Hematopoietic multipotent progenitor cell treated with erythropoietin and hydrocortisone succinate and interleukin-3 and kit ligand, for 8 days (in vitro differentiated cells): ENCODE measurements around the gene OR13C5.
"Not testable (repeated sequence)": the region's sequence is repeated elsewhere in the genome, so short reads cannot be mapped to it uniquely, and the experiment has no call there.

Source experiments
- DNase-seq: peaks from one replicate; pipeline ENCODE4 v3.0.0-alpha.2; 2015

Gene OR13C5, protein sequence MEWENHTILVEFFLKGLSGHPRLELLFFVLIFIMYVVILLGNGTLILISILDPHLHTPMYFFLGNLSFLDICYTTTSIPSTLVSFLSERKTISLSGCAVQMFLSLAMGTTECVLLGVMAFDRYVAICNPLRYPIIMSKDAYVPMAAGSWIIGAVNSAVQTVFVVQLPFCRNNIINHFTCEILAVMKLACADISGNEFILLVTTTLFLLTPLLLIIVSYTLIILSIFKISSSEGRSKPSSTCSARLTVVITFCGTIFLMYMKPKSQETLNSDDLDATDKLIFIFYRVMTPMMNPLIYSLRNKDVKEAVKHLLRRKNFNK

DNA sequence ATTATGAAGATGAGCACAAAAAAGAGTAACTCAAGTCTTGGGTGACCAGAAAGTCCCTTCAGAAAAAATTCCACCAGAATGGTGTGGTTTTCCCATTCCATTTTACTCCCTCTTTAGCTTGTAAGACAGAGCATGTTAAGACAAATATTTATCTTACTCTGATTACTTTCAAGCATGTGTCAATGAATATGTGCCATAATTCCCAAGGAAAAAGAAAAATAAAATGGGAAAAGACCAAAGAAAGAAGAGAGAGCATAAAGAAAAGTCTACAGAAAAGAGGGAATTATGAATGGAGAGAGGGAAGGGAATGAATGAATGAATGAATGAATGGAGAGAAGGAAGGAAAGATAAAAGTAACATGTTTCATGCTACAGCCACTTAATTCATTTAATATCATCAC lies at the start of gene OR13C5:
TSS of gene OR13C5 (minus strand) at position 101 of the 400 bp plus-strand sequence. CDS start at position 101, 0 bp downstream.
- DNase-seq, result not testable (repeated sequence)

DNA sequence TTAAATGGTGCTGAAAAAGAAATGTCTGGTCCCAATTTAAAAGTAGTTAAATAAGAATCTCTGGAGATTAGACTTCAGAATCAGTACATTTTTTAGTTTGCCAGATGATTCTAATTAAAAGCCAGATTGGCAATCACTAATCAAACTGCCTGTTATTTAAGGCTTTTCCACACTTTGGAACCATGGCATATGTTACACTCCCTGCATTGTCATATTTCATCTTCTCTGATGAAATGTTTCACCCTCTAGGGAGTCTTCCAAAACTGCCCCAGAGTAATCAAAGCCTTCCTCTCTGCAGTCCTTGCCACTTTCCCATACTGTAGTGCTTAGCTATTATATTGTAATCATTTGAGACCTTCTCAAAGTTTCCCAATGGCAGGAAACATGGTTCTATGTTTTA lies 36.2 kb upstream of the OR13C5 start:
- no peak for DNase-seq

DNA sequence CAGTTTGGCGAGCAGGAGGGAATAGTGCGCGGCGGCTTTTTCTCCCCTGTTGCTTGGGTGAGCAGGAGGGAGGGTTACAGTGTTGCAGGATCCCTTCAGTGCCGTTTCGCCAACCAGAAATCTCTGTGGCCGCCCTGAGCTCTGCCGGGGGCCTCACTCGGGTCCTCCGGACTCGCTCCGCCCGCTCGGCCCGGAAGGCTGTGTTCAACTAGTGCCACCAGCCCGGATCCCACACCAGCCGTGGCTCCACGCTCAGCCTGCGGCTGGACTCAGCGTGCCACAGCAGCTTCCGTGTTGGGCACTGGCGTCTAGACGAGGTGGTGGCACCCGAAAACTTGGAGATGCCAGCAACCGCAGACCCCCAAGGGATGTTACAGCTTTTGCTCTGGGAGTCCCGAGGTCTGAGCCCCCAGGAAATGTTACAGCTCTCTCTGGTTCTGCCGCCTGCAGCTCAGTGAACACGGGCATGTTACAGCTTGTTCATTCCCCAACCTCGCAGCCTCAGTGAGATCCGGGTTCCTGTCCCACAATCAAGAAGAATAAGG lies 34.8 kb upstream of the OR13C5 start:
- DNase-seq, result no peak

DNA sequence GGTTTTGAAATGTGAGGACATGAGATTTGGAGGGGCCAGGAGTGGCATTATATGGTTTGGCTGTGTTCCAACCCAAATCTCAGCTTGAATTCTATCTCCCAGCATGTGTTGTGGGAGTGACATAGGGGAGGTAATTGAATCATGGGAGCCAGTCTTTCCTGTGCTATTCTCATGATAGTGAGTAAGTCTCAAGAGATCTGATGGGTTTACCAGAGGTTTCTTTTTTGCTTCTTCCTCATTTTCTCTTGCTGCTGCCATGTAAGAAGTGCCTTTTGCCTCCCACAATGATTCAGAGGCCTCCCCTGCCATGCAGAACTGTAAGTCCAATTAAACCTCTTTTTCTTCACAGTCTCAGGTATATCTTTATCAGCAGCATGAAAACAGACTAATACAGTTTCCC lies 26.8 kb upstream of the OR13C5 start:
- not testable (repeated sequence) for DNase-seq

DNA sequence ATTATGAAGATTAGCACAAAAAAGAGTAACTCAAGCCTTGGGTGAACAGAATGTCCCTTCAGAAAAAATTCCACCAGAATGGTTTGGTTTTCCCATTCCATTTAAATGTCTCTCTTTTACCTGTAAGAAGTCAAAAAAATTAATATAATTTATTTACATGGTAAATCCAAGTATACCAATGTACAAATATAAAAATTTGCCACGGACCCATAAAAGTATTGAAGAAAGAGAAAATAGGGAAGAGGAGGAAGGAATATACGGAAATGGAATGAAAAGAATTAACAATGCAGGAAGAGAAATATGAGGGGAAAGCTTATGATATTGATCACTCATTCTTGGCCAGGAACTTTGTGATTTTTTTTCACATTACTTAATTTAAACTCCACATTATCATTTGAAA lies 18.9 kb upstream of the OR13C5 start, which contains the start of gene OR13C9:
TSS of gene OR13C9 (minus strand) at position 101 of the 400 bp plus-strand sequence. CDS start at position 101, 0 bp downstream.
- no peak for DNase-seq

DNA sequence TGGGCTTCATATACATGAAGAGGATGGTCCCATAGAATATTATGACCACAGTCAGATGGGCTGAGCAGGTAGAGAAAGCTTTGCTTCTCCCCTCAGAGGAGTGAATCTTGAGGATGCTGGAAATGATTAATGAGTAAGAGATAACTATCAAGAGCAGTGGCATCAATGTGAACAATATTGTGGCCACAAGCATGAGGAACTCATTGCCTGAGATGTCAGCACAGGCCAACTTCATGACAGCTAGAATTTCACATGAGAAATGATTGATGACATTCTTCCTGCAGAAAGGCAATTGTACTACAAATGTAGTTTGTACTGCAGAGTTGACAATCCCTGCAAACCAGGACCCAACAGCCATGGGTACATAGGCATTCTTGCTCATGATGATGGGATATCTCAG lies 18.2 kb upstream of the OR13C5 start:
- no peak for DNase-seq

DNA sequence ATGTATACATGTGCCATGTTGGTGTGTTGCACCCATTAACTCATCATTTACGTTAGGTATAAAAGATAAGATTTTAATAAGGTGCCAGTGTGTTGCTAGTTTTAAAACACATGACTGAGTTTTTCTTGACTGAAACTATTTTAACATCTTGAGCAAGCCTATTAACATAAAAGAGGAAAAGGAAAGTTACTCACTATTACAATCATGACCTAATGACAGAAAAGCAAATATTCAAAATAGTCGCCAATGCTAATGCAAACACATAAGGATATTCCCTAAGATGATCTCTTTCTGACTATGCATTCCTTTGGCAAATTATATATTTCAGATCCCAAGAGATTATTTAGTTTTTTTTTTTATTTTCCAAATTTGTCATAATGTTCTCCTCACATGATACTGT lies 12.0 kb upstream of the OR13C5 start:
- no peak for DNase-seq

DNA sequence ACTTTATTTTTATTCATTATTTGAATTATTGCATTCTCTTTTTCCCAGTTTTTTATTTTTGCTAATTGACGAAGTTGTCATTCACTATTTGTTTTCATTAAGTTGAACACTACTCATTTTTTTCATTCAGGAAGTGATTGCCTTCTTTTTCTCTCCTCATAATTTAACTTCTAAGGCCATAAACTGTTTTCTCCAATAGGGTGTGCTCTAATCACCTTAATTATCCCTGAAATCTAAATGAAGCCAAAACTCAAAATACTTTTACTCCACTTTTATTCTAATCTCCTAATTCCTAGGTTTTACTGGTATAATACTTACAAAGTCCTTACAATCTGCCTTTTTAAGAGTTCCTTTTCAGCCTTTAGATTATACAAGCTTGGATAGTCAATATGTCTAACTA lies 9.1 kb upstream of the OR13C5 start:
- peak; percentile 7 for DNase-seq

DNA sequence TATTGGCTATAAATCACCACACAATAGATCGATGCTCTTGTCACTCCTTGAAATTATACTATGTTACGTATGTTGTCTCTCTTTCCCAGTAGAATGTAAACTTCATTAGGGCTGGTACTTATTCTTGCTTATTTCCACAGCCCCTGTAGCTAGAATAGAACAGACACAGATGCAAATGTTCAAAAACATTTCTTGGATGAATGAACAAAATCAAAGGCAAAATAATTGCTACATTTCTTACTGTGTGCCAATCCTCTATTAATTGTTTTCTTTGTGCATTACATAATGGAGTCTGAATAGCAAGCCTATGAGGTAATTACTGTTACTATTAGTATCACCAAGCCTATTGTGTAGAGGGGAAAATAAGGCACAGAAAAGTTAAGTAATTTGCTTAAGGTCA lies 6.9 kb upstream of the OR13C5 start:
- no peak for DNase-seq

DNA sequence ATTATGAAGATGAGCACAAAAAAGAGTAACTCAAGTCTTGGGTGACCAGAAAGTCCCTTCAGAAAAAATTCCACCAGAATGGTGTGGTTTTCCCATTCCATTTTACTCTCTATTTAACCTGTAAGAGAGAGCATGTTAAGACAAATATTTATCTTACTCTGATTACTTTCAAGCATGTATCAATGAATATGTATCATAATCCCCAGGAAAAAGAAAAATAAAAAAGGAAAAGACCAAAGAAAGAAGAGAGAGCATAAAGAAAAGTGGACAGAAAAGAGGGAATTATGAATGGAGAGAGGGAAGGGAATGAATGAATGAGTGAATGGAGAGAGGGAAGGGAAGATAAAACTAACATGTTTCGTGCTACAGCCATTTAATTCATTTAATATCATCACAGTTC lies 6.3 kb upstream of the OR13C5 start, which contains the start of gene OR13C2:
TSS of gene OR13C2 (minus strand) at position 101 of the 400 bp plus-strand sequence. CDS start at position 101, 0 bp downstream.
- not testable (repeated sequence) for DNase-seq

DNA sequence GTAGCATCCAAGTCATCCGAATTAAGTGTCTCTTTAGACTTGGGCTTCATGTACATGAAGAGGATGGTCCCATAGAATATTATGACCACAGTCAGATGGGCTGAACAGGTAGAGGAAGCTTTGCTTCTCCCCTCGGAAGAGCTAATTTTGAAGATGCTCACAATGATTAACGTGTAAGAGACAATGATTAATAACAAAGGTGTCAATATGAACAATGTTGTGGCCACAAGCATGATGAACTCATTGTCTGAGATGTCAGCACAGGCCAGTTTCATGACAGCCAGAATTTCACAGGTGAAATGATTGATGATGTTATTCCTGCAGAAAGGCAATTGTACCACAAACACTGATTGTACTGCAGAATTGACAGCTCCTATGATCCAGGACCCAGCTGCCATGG lies 5.6 kb upstream of the OR13C5 start:
- no peak for DNase-seq

DNA sequence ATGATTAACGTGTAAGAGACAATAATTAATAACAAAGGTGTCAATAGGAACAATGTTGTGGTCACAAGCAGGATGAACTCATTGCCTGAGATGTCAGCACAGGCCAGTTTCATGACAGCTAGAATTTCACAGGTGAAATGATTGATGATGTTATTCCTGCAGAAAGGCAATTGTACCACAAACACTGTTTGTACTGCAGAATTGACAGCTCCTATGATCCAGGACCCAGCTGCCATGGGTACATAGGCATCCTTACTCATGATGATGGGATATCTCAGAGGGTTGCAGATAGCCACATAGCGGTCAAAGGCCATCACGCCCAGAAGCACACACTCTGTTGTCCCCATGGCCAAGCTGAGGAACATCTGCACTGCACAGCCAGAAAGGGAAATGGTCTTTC lies 464 bp downstream of the OR13C5 start:
- not testable (repeated sequence) for DNase-seq

DNA sequence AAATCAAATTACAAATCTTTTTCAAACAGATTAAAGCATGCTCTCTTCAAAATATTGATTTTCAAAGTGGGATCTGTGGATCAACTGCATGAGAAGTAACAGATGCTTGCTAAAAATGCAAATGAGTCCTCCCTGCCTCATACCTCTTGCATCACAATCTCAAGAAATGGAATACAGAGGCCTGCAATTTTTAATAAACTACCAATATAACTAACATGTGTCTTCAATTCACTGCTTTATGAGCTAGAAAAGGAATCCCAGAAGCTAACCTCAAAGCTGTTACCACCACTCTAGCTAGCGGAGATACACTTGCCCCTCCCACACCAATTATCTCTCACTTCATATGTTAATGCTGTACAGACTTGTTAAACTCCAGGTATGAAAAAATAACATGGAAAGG lies 9.6 kb downstream of the OR13C5 start:
- no peak for DNase-seq

DNA sequence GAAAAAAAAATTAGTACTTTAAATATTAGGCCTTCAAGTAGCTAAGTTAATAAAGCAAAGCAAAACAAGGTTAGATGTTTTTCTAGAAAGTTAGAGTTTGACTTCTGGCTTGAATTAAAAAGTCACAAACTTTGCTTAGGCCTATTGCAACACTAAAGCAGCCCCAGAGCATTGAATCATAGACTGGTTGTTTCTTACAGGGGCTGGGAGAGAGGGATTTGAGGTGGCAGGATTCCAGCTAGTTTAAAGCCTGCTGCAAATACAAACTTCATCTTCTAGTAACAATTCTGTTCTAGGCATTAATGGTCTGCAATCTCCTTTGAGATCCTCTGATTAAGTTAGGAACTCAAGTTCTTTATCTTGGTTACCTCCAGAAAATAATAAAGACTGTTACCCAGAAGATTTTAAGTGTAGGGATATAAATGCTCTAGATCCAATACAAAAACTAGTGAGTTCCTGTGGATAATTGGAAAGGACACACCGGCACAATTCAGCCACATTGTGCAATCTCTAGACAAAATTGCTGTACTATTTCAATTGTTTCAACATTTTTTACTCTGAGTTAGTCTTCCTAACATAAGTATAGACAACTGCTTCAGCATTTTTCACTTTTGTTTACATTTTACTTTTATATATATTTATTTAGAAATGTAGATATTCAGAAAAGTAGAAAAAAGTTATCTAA lies 12.6 kb downstream of the OR13C5 start:
- DNase-seq, result no peak

DNA sequence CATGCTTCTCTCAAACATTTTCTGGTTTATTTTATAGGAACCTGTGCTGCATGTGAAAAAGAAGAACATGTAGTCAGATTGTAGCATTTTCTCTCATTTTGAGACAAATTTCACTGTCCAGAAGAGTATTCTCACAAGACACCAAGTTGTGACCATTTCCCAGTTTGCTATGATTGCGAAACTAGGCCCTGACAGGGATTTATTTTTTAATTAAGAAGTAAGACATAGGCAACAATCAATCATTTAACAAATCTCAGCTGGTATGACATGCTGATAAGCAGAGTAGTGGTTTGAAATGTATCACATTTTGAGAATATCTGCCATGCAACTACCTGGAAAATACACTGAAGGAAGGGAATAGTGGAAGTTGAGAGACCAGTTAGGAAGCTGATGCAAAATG lies 18.7 kb downstream of the OR13C5 start:
- DNase-seq, result no peak

DNA sequence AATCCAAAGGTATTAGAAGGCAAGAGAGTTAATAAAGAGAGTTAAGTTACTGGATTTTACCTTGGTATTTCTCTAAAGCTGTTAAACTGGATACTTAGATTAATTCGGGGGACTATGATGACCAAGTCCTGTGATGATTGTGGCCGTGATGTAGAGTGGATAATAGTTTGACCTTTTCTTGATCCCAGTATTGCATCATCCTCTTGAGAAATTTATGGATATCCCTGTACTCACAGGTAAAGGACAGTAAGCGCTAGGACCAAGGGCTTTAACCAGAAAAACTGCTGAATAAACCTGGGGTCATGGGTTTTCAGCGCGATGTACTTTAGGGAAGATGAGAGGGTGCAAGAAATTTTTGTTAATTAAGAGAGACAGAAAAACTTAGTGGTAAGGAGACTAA lies 21.9 kb downstream of the OR13C5 start:
- no peak for DNase-seq

DNA sequence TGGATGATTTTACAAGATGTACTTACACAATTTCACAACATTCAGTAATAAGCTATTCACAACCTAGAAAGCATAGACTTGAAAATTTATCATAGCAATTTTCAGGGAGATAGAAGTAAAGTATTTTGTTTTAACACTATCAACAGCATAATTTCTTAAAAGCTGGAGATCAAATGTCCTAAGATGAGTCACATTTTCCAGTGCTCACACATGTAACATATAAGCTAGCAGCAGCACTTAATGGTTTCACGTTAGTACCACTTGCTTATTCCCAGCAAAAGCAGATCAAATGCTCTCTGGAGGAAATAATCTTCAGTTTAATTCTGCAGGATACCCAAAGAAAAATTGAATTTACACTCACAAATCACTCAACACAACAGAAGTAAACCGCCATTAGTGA lies 23.8 kb downstream of the OR13C5 start:
- no peak for DNase-seq

DNA sequence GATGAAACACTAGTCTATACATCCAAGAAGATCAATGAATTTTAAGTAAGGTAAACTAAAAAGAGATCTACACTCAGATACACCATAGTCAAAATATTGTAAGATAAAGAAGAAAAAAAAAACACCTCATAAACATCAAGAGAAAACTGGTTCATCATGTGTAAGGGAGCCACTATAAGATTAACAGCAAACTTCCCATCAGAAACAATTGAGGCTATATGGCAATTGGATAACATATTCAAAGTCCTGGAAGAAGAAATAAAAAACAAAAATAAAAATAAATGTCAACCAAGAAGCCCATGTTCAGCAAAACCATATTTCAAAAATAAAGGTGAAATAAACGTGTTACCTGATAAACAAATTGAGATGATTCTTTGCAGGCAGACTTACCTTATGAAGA lies 26.6 kb downstream of the OR13C5 start:
- no peak for DNase-seq

DNA sequence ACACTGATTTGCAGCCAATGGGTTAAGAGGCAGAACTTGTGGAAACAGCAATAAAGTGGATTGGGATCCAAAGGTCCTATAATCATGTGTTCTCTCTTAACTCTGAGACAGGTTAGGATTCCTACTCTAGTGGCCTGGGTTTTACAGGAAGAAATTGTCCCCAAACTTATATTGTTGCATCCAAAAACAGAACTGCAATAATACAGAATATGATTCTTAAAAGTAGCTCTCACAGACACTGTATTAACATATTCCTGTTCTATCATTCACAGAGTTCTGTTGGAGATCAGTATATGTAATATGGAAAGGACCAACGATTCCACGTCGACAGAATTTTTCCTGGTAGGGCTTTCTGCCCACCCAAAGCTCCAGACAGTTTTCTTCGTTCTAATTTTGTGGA lies 30.3 kb downstream of the OR13C5 start, which contains the start of gene OR13C8:
TSS of gene OR13C8 (plus strand) at position 301 of the 400 bp plus-strand sequence. CDS start at position 301, 0 bp downstream.
- DNase-seq, result no peak

DNA sequence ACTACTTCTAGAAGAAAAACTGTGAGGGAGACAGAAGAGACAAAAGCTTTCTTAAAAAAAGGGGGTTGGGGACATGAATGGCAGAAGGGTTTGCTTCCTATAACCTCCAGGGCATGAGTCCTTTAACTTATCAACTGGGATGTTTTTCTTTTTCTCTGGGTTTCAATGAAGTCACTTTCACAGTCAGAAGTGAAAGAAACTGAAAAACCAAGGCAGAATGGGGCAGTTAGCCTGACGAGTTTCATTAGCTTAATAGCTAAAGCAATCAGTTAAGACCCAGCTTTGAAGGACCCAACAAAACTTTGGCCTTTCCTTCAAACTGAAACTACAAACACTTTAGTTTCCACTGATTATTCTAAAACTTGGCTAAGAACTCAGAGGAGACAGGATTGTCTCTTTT lies 34.9 kb downstream of the OR13C5 start:
- DNase-seq, result no peak

DNA sequence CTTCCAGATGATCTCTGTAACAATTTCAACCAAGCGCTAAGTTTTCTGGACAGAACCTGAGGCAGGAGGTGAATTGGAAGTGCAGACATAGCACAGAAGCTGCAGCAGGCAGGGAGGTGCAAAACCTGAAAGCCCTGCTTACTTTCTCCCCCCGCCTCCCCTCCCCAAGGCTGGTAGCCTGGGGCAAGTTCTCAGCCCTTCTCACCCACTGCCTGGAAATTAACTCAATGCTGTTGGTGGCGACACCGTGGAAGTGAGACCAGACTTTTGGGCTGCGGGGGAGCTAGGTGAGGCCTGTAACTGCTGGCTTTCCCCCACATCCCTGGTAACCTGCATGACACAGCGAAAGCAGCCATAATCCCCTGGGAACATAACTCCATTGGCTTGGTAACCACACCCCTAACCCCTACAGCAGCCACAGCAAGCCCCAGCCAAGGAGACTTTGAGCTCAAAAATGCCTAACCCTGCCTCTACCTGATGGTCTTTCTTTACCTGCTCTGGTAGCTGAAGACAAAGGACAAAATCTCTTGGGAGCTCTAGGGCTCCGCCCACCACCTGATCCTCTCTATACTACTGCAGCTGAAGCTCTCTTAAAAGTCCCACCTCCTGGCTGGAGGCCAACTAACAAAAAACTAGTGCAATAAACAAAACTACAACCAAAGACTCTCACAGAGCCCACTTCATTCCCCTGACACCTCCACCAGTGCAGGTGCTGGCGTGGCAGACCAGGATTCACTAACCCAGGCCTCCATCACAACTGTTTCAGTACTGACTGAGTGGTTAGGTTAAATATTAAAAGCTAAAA lies 42.2 kb downstream of the OR13C5 start:
- no peak for DNase-seq

DNA sequence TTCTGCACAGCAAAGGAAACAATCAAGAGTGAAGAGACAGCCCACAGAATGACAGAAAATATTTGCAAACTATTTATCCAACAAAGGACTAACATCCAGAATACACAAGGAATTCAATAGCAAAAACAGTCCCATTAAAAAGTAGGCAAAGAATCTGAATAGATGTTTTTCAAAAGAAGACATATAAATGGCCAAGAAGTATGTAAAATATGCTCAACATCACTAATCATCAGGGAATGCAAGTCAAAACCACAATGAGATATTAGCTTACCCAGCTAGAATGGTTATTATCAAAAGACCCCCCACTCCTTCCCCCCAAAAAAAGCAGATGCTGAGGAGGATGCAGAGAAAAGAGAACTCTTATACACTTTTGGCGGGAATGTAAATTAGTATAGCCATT lies 43.7 kb downstream of the OR13C5 start:
- DNase-seq, result no peak

DNA sequence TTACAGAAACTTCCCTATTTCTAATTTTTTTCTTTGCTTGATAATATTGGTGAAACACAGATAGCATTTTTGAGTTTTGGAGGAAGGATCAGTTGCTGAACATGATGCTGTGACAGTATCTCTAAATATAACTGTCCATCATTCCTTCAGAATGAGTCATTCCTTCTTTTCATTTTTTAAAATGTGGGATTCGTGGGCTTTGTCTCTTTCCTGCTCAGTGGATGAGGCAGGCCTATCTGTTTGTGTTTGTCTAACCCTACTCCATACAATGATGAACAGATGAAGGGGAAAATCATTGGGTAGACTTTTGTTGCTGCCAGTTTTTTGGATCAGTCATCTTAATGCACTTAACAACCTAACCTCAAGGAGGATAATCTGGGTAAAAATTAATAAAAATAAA lies 46.0 kb downstream of the OR13C5 start:
- DNase-seq, result no peak
